GM23248 (cell line): ENCODE measurements around the gene MRPL57.
"Not testable (repeated sequence)": the region's sequence is repeated elsewhere in the genome, so short reads cannot be mapped to it uniquely, and the experiment has no call there.

Experiments used
- EZH2 ChIP-seq: fragments of 200-600 bp; sonication (generic); IDR thresholded peaks from 2 replicates; pipeline ENCODE4 v1.6.1; 2018; ENCODE audit warnings: antibody characterized with exemption, mild to moderate bottlenecking; ENCODE audit not compliant: insufficient read depth, poor library complexity, severe bottlenecking
- EZH2phosphoT487 ChIP-seq: fragments of 200-600 bp; sonication (generic); IDR thresholded peaks from 2 replicates; pipeline ENCODE4 v1.6.1; 2018; ENCODE audit warnings: antibody characterized with exemption, moderate library complexity, mild to moderate bottlenecking, low read depth; ENCODE audit not compliant: insufficient read depth

- TF ChIP-seq EZH2phosphoT487, EZH2: not testable (repeated sequence)
These were observed 25.2 kb downstream of the MRPL57 start for GRCh38 chr13:21201456-21202190.
